Fibroblast of lung (primary cell): ENCODE measurements around the gene SNPH. TPM values are rescaled to one million over a fixed set of nuclear protein-coding genes. Genes with fewer than 3 reads are reported as not detected.

Source experiments
- DNase-seq, 2 donors: peaks; one replicate each; pipeline versions ENCODE4 v3.0.0 to v3.0.0-alpha.2; 2010; ENCODE audit warnings: low read depth in 2 of 2
- H2AFZ ChIP-seq: 2 replicates; pipeline ENCODE4 v1.5.1; 2012; ENCODE audit warnings: low read length, control low read depth, inconsistent platforms
- H3K27ac ChIP-seq: 2 replicates; pipeline ENCODE4 v1.5.1; 2011; ENCODE audit warnings: low read length, control low read depth; ENCODE audit not compliant: insufficient read depth
- H3K27me3 ChIP-seq: 2 replicates; pipeline ENCODE4 v1.5.1; 2011; ENCODE audit warnings: mild to moderate bottlenecking, low read length; ENCODE audit not compliant: control insufficient read depth, insufficient read depth
- H3K36me3 ChIP-seq: 2 replicates; pipeline ENCODE4 v1.5.1; 2011; ENCODE audit warnings: low read length; ENCODE audit not compliant: control insufficient read depth, insufficient read depth
- H3K4me1 ChIP-seq: 2 replicates; pipeline ENCODE4 v1.5.1; 2011; ENCODE audit warnings: low read length; ENCODE audit not compliant: control insufficient read depth, insufficient read depth; ENCODE audit errors: extremely low read depth
- H3K4me2 ChIP-seq: 2 replicates; pipeline ENCODE4 v1.5.1; 2011; ENCODE audit warnings: low read length, control low read depth; ENCODE audit not compliant: insufficient read depth; ENCODE audit errors: extremely low read depth
- H3K4me3 ChIP-seq, 4 experiments: fragments of 200-600 bp in 1 of 4; sonication (generic) in 1 of 4; replicated peaks in 1 of 4; 2 replicates each; pipeline ENCODE4 v1.5.1; 2011 to 2016; ENCODE audit warnings: low read length in 4 of 4, low read depth in 3 of 4, mild to moderate bottlenecking in 3 of 4, control low read depth in 2 of 4, inconsistent platforms in 1 of 4, mixed read lengths in 1 of 4; ENCODE audit not compliant: insufficient read depth in 1 of 4; ENCODE audit errors: control extremely low read depth in 1 of 4
- H3K79me2 ChIP-seq: 2 replicates; pipeline ENCODE4 v1.5.1; 2012; ENCODE audit warnings: mild to moderate bottlenecking, low read length, inconsistent platforms; ENCODE audit not compliant: control insufficient read depth, insufficient read depth
- H3K9ac ChIP-seq: 2 replicates; pipeline ENCODE4 v1.5.1; 2011; ENCODE audit warnings: mild to moderate bottlenecking, low read length, control low read depth; ENCODE audit not compliant: insufficient read depth
- H3K9me3 ChIP-seq: 2 replicates; pipeline ENCODE4 v1.5.1; 2012; ENCODE audit warnings: low read depth, low read length; ENCODE audit not compliant: control insufficient read depth, insufficient read depth
- H4K20me1 ChIP-seq: 2 replicates; pipeline ENCODE4 v1.5.1; 2011; ENCODE audit warnings: low read length; ENCODE audit not compliant: control insufficient read depth, insufficient read depth; ENCODE audit errors: extremely low read depth
- CTCF ChIP-seq, 2 donors: IDR thresholded peaks in 1 of 2; conservative IDR thresholded peaks in 1 of 2; 1 replicate in 1 of 2; 2 replicates in 1 of 2; pipeline ENCODE4 v1.5.1; 2011 to 2012; ENCODE audit warnings: low read length in 2 of 2, control low read depth in 1 of 2, inconsistent platforms in 1 of 2, low read depth in 1 of 2, mild to moderate bottlenecking in 1 of 2
- EZH2 ChIP-seq: IDR thresholded peaks from 2 replicates; pipeline ENCODE4 v1.5.1; 2012; ENCODE audit warnings: low read length, control low read depth, mild to moderate bottlenecking; ENCODE audit errors: missing control alignments
- polyA plus RNA-seq, 2 donors: library from polyadenylated mRNA; depleted of rRNA in 1 of 2; stranded (reverse) in 1 of 2; unstranded in 1 of 2; fragments of >200 nt; gene quantifications; 2 replicates each; pipeline ENCODE4 v1.2.1, GENCODE V29; 2011 to 2012; ENCODE audit warnings: missing spikeins in 1 of 2
- total RNA-seq: library from RNA; depleted of rRNA; stranded (reverse); fragments of >200 nt; gene quantifications from 2 replicates; pipeline ENCODE4 v1.2.1, GENCODE V29; 2014

SNPH gene
- total and polyA plus RNA-seq, 2 donors (not counting 1 experiment from before 2014, with no cell fraction given) = 0.85 to 18.5 TPM

GRCh38 chr20:1333462-1334369, 67.6 kb downstream of the SNPH start:
- no peaks in the 10 kb centered on the region for H3K27me3 ChIP-seq
- peaks cover 2% of the 10 kb centered on the region for H3K36me3 ChIP-seq
- no peak overlapping the region for H3K4me3 ChIP-seq
- no peaks in the 10 kb centered on the region for H4K20me1 ChIP-seq
- no peak for DNase-seq
- no peak overlapping the region for H2AFZ ChIP-seq
- H3K9ac ChIP-seq = no peak overlapping the region
- H3K4me2 ChIP-seq = no peak overlapping the region
- H3K4me1 ChIP-seq = peaks cover 10% of the 10 kb centered on the region
- TF ChIP-seq CTCF (conservative IDR thresholded peaks at IDR 0.05 in 1 of 2, IDR thresholded peaks at IDR 0.05 in 1 of 2; ENCODE audit: low read depth in 1 of 2, low read length in 2 of 2) (no peak), EZH2 (no peak)
- H3K27ac ChIP-seq = no peak overlapping the region
- no peaks in the 10 kb centered on the region for H3K9me3 ChIP-seq
- H3K79me2 ChIP-seq = peaks cover 16% of the 10 kb centered on the region

- H3K9ac ChIP-seq = no peak overlapping the region
- H3K79me2 ChIP-seq = peaks cover 10% of the 10 kb centered on the region
- TF ChIP-seq EZH2 (no peak), CTCF (conservative IDR thresholded peaks at IDR 0.05 in 1 of 2, IDR thresholded peaks at IDR 0.05 in 1 of 2; ENCODE audit: low read depth in 1 of 2, low read length in 2 of 2) (no peak)
- H3K36me3 ChIP-seq = peaks cover 2% of the 10 kb centered on the region
- H3K4me3 ChIP-seq = no peak overlapping the region
- no peak overlapping the region for H3K4me2 ChIP-seq
- no peaks in the 10 kb centered on the region for H4K20me1 ChIP-seq
- no peaks in the 10 kb centered on the region for H3K27me3 ChIP-seq
- H3K9me3 ChIP-seq = no peaks in the 10 kb centered on the region
- H3K27ac ChIP-seq = no peak overlapping the region
- H2AFZ ChIP-seq = no peak overlapping the region
- peaks cover 10% of the 10 kb centered on the region for H3K4me1 ChIP-seq
- no peak for DNase-seq
Measured at GRCh38 chr20:1334370-1334731, 68.3 kb downstream of the SNPH start.

- H3K27me3 ChIP-seq = no peaks in the 10 kb centered on the region
- no peak overlapping the region for H3K9ac ChIP-seq
- H4K20me1 ChIP-seq = no peaks in the 10 kb centered on the region
- H3K4me2 ChIP-seq = no peak overlapping the region
- peaks cover 10% of the 10 kb centered on the region for H3K4me1 ChIP-seq
- H2AFZ ChIP-seq = no peak overlapping the region
- H3K27ac ChIP-seq = no peak overlapping the region
- no peaks in the 10 kb centered on the region for H3K9me3 ChIP-seq
- TF ChIP-seq EZH2 (no peak), CTCF (conservative IDR thresholded peaks at IDR 0.05 in 1 of 2, IDR thresholded peaks at IDR 0.05 in 1 of 2; ENCODE audit: low read depth in 1 of 2, low read length in 2 of 2) (peak in 1 of 2 donors; percentile 2)
- H3K79me2 ChIP-seq = peaks cover 9% of the 10 kb centered on the region
- no peak overlapping the region for H3K4me3 ChIP-seq
- DNase-seq = no peak
- H3K36me3 ChIP-seq = peaks cover 2% of the 10 kb centered on the region
Measured at GRCh38 chr20:1334761-1335160, 68.7 kb downstream of the SNPH start.
